Activated CD8-positive, alpha-beta memory T cell treated with anti-CD3 and anti-CD28 coated beads, Interleukin-2, amount 50 U/mL, for 1 hour (primary cell): ENCODE data around the gene CDR2L.
A peak's percentile ranks its signal among the peaks of the same experiment; 100 is the strongest.
"Not testable (repeated sequence)": the region's sequence is repeated elsewhere in the genome, so short reads cannot be mapped to it uniquely, and the experiment has no call there.

Experiments used
- DNase-seq: peaks from one replicate; pipeline ENCODE4 v3.0.0-alpha.2; 2020; ENCODE audit errors: extremely low read depth

The CDR2L gene

DNA sequence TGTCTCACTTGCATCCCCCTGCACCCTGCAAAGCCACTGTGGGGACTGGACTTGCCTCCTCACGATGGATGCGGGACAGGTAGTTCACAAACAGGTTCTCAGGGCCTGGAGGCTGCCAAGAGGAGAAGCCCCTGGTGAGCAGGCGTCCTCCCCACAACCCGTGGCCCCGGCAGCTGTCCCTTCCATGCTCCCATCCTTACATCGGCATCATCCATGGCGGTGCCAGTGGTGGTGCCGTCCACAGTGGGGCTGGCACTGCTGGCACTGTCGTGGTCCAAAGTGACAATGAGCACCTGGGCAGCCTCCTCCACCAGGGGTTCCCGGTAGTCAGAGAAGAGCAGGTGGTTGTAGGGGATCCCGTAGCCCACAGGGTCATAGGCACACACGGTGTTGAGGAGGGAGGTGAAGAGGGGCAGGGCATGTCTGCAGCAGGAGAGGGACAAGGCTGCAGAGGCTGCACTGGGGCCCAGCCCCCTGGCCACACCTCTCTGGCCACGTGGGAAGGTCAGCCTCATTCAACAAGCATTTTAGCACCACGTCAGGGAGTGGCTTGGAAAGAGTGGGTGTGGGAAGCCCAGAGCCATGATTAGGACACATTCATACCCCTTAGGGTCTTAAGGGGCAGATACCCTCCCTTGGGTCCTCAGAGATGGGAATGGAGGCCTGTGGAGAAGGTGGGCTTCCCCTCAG, 27.5 kb upstream of the CDR2L start:
- no peak for DNase-seq

DNA sequence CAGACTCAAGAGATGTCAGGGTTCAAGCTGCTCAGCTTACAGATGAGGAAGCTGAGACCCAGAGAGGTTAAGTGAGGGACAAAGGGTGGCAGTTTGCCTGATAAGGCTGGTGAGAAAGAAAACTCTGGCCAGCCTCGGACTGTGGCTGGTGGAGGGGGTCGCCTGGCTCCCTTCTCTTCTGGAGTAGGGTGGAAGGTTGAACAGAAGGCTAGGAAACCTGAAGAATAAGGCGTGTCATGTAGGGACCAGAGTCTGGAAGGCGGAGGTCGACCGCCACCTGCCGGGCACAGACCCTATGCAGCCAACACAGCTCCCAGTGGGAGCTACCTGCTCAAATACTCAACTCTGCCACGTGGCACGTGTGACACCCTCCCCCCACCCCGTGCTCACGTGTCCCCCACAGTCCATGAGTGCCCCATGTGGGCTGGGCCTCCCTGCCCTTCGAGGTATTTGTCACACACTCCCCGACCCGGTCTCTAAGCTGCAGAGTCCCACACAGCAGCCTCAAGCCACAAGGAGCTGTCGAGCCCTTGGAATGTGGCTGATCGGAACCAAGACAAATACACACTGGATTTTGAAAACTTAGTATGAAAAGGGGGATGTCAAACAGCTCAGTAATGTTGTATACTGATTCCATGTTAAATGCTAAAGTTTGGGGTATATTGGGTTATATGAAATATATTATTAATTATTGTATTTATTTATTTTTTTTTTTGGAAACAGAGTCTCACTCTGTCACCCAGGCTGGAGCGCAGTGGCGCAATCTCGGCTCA, 26.7 kb upstream of the CDR2L start:
- DNase-seq, result no peak

DNA sequence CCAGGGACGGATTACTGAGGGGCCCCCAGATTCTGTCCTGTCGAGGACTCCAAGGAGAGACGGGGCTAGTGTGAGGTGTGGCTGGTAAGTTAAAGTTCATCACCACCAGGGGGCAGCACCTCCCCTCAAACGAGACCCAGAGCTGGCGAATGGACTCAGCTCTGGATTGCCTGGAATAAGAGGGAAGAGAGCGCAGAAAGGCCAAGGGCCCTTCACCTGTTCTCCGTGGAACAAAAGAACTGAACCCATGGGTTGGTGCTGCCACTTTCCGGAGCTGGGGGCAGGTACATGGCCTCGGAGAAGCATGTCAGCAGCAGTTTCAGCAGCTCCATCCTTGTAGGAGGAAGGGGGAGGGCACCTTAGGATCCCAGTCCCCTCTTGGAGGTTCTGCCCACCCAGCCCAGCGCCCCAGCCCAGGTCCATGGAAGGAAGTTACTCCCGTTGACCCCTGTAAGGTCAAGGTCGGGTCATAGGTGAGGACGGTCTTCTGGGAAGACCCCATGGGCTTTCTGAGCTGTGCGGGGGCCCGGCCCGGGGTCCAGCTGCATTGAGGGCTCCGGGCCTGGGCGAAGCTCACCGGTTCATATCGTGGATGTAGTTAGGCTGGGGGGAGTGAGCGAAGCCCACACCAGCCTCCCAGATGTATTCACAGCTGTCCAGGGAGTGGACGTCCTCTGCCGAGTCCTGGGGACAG, 25.6 kb upstream of the CDR2L start:
- DNase-seq, result peak; percentile 58

DNA sequence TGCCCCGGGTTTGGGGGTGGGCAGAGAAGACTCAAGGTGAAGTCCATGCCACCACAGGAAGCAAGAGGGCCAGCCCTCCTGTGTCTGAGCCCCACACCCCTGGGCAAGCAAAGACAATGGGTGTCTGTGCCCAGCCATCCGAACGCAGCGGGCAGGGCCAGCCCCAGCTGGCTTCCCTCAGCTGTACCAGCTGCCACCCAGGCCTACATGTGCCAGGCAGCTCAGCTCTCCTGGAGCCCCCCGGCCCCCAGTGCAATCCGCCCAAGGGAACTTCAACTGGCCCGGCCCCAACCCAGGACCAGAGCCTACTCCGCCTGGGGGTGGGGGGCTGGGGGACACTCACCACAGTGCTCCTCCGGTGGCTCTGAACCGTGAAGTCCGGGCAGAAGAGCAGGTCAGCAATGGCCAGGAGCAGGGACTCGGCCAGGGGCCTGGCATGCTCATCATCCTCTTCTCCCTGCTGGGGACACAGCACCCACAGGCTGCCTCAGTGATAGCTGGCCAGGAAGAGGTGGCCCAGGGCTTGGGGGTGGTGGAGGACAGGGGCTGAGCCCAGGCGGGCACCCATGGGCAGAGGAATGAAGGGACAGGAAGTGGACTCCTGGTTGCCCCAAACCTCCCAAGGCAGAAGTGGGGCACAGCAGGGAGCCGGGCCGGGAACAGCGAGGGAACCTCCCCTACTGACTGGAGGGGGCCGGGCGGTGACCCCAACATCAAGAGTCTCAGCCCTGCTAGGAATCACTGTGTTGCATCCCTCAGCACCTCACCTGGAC, 24.6 kb upstream of the CDR2L start:
- DNase-seq, result no peak

DNA sequence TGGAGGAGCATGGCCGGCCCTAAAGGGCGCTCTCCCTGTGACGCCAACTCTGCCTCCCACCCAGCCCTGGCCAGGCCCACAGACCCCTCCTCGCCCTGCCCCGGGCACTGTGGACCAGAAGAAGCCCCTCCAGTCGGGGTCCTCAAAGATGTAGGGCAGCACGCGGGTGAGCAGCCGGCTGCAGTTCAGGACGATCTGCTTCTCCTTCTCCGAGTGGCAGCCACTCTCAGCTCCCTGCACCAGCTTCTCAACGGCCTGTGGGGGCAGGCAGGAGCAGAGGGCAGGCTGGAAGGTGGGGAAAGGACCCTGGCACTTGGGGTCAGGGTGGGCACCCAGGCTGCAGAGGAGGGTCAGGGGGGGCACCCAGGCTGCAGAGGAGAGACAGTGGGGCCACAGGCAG, 23.8 kb upstream of the CDR2L start:
- DNase-seq, result no peak

DNA sequence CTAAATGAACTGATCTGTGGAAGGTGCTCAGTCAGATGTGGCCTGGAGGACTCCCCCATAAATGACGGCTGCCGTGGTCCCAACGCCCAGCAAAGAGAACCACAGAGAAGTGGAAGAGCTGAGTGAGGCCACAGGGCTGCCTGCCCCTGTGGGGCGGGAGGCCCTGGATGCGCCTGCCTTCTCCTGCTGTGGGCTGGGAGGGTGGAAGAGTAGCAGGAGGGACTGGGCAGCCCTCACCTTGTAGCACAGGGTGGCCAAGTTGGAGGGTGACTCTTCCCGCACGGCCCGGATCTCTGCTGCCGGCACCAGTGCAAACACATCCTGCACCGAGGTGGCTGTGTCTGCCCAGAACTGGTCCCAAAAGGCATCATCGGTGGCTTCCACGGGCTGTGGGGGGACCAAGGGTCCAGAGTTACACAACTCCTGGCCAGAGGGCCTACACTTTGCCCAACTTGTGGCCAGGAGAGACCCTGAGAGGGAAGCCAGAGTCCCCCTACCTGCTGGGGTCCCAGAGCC, 23.1 kb upstream of the CDR2L start:
- no peak for DNase-seq

DNA sequence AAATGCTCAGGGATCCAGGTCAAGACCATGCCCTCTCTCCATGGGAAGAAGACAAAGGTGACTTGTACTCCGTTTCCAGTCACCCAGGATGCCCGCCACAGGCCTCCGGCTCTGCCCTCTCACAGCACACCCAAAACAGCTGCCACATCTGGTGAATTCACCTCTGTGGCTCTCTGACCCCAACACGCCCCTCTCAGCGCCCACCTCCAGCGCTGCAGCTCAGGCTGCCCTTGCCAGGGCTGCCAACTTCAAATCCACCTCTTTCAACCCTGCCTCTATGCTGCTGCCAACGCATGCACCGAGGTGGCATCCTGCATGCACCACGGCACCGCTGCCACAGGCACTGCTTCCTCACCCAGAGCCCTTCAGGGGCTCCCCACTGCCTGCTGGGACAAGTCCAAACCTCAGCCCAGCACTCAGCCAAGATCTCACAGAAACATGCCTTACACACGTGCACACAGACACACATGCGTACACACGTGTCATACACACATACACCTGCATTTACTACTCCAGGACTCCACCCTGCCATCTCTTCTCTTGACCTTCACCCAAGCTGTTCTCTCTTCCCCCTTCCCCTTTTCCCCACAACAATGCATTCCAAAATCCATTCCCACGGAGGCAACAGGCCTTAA, 22.3 kb upstream of the CDR2L start:
- no peak for DNase-seq

DNA sequence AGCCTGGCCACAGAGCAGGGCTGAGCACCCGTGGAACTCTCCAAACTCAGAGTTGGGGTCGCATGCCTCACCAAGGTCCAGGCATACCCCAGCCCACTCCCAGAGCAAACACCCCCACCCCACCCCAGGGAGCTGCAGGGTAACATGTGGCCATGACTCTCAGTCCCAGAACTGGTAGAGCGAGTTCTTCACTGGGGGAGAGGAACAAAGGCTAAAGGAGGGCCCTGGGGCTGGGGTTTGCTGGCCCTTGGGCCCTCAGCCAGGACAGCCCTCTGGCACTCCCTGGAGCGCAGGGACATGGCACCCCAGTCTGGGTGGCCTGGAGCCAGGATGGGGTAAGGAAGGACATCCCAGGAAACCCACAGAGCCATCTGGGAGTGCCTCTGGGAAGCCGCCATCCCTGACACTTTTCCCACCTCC, 19.1 kb upstream of the CDR2L start:
- DNase-seq, result no peak

DNA sequence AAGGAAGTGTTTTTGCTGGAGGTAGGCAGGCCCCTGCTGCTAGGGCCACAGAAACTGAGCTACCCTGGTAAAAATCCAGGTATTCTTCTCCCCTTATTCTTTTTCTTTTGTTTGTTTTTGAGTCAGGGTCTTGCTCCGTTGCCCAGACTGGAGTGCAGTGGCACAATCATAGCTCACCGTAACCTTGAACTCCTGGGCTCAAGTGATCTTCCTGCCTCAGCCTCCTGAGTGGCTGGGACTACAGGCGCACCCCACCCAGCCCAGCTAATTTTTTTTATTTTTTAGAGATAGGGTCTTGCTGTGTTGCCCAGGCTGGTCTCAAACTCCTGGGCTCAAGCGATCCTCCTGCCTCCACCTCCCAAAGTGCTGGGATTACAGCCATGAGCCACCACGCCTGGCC, 17.9 kb upstream of the CDR2L start:
- not testable (repeated sequence) for DNase-seq

DNA sequence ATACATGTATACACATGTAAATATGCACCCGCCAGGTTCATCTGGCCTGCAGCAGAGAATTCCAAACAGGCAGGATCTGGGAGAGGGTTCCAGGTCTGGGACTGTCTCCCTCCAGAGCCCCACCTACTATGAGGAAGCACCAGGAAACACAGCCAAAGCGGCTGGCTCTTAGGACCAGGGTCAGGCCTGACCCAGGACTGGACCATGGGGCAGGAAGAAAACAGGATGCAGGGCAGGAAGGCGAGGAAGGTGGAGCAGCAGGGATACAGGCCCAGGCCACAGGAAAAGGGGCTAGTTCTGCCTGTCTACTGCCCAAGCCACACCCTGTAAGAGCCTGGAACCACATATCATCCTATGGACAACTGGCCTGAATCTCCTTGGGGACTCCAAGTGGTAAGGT, 17.0 kb upstream of the CDR2L start:
- no peak for DNase-seq

DNA sequence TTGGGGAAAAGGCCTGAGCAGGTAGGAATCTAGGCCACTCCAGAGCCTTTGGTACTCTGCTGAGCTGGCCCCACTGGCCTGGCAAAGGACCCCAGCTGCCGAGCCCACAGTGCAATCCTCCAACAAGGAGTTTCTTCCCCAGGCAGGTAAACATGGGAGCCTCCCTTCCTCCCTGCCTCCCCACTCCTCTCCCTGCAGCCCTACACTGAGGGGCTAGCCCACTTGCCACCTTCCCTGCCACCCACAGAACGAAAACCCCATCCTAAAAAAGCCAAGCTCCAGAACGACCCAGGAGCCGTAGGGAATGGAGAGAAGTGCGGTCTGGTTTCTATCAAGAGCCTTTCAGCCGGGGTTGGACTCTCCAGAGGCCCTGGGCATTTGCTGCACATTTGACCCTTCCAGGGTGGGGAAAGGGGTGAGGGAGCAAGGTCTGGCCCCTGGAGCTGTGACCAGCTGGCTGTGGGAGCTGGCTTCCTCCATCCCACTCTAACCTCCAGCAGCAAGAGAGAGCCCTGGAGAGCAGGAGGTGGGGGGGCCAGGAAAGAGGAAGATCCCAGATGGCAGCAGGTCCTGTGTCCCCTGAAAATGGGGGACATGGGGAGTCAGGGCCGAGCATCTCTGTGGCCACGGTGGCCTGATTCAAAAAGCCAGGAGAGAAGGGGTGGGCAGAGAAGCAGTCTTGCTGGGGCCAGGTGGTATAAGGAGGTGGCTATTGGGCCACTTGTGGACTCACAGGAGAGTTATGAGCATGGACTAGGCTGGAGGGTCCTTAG, 16.2 kb upstream of the CDR2L start:
- DNase-seq, result no peak

DNA sequence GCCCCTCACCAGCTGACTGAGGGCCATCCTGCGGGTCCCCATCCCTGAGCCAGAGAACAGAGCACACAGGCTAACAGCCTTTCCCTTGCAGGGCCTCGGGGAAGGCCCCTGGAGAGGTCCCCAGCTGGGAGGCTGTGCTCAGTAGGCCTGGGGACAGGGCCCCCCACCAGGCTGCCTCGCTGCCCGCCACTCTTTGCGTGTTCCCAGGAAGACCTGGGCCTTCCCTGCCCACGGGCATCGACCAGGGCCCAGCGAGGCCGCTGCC, 15.7 kb upstream of the CDR2L start:
- DNase-seq, result no peak

DNA sequence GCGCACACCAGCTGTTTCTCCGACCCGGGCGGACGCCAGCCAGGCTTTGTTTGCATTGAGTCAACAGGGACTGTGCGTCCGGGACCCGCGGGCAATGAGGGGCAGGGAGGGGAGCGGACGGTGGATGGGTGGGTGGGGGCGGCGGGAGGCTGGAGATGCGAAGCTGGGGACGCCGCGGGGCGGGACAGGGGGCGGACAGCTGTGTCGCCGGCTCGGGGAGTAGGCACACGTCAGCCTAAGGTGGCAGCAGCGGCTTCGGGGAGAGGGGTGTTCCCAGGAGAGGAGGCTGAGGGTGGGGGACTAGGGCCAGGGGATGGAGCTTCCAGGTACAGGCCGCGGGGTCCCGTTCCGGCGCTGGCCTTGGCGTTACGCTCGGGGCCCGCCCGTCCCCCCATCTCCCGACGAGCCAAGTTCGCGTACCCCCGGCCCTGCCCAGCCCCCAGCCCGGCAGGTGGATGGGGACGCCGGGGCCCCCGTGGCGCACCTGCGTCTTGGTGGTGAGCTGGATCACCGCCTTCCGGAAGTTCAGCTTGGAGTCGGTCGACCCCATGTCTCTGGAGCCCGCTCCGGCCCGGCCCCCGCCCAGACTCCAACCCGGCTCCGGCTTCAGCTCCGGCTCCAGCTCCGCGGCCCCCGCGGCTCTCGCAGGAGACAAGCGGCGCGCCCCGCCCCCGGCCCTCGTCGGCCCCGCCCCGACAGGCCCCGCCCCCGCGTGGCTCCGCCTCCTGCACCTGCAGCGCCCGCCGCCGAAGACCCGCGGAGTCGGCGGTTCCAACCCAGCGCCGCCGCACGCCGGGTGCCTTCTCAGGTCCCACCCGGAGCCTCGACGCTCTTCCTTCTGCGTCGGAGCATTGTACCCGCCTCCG, 15.1 kb upstream of the CDR2L start, which contains the start of gene HID1:
HID1 (minus strand) TSS at position 653 of the 866 bp plus-strand sequence; CDS start at position 550, 103 bp downstream.
- DNase-seq, result no peak

DNA sequence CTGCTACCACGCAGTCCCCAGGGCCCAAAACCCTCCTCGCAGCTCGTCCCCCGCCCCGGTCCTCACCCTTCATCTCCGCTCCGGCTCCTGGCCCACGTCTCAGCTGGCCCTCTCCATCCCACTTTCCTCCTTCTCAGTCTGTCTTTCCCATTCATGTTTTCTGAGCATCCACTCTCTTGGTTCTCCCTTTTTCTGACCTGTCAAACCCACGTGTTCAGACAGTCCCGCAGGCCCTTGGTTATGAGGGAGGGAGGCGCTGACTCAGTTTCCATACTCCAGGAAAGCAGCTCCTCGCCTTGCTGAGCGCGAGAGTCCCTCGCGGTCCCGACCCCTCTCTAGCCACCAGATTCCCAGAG, 14.5 kb upstream of the CDR2L start:
- DNase-seq, result no peak

DNA sequence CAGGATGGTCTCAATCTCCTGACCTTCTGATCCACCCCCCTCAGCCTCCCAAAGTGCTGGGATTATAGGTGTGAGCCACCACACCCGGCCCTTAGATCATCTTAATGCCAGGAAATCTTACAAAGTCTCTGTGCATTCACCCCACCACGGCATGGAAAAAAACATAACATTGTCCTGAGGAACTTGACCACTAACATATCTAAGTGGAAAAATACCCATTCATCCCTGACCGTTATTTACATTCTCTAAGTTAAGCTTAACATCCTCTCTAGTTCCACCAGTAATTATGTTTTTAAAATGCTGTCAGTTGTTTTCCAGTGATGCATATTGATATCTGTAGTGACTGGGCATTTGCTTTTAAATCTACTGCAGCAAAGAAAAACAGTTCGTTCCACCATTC, 11.5 kb upstream of the CDR2L start:
- no peak for DNase-seq

DNA sequence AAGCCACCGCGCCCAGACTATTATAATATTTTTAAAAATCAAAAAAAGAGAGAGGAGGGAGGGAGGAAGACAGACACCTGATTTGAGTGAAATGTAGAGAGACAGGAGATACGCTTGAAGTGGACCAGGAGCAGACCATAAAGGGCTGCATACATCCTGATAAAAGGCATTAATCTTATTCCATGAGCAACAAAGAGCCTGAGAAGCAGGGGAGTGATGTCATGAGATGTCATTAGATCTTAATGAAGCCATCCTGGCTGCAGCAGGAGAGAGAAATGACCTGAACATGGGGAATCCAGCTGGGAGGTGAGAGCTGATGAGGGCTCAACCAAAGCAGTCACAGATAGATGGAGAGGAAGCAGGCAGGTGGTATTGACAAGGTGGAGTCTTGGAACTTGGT, 9.6 kb upstream of the CDR2L start:
- DNase-seq, result no peak

DNA sequence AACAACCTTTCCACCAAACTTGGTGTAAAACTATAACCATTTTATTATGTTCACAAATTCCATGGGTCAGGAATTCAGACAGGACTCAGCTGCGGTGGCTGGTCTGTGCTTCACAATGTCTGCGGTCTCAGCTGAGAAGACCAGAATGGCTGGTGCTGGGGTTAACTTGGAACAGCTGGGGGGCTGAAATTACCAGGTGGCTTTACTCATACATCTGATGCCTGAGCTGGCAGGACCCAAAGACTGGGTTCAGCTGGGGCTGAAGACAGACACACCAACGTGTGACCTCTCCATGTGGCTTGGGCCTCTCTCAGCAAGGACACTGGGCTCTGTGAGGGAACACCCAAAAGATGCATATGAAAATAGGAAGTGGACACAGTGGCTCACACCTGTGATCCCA, 9.2 kb upstream of the CDR2L start:
- DNase-seq, result no peak

DNA sequence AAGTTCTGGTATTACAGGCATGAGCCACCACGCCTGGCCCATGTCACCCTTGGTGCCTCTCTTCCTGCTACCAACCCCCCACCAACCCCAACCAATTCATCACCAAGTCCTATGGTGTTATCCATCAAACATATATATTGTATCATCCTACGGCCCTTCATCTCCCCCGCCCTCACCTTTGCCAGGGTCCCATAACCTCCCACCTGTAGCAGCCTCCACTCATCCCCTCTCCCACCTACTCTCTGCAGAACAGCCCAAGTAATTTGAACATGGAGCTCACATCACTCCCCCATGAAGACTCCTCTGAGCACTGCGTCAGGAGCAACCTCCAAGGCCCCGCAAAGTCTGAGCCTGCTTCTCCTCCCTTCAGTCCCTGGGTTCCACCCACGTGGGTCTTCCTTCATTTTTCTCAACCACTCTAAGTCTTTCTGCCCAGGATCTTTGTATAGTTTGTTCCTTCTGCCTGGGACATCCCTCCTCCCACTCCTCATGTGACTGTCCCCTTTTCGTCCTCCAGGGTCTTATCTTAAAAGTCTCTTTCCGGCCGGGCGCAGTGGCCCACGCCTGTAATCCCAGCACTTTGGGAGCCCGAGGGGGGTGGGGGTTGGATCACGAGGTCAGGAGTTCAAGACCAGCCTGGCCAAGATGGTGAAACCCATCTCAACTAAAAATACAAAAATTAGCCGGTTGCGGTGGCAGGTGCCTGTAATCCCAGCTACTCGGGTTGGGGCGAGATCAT, 7.9 kb upstream of the CDR2L start:
- no peak for DNase-seq

DNA sequence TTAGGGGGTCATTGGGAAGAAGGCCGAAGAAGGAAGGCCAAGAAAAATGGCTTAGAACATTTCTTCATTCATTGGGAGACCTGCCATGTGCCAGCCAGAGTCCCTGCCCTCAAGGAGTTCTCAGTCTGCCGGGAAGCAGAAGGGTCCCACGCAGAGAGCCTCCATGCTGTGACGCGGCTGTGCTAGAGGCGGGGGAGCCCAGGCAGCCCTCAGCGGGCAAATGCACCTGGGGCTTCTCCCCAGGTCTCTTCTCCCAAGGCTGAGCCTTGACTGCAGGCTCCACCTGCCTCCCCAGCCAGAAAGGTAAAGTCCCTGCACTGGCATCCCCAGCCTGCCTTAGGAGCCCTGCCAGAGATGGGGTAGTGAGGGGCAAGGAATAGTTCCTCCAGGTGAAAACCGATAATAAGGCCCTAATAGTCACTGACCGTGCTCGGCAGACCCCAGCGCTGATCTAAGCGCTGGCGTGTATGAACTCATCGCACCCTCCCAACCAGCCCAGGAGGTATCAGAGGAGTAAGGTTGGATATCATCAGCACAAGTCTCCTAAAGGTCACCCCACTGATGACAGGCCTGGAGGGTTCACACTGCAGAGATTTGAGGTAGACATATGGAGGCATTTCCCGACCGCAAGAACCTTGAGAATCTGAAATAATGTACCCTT, 6.0 kb upstream of the CDR2L start:
- DNase-seq, result no peak
